Raji (cell line): Measurements from ENCODE around the gene PIGV.

Experiments used
- POLR2A ChIP-seq: IDR thresholded peaks from 2 replicates; pipeline ENCODE4 v1.6.1; 2011; ENCODE audit warnings: low read depth, low read length, control low read depth; ENCODE audit not compliant: insufficient read depth

PIGV gene

DNA sequence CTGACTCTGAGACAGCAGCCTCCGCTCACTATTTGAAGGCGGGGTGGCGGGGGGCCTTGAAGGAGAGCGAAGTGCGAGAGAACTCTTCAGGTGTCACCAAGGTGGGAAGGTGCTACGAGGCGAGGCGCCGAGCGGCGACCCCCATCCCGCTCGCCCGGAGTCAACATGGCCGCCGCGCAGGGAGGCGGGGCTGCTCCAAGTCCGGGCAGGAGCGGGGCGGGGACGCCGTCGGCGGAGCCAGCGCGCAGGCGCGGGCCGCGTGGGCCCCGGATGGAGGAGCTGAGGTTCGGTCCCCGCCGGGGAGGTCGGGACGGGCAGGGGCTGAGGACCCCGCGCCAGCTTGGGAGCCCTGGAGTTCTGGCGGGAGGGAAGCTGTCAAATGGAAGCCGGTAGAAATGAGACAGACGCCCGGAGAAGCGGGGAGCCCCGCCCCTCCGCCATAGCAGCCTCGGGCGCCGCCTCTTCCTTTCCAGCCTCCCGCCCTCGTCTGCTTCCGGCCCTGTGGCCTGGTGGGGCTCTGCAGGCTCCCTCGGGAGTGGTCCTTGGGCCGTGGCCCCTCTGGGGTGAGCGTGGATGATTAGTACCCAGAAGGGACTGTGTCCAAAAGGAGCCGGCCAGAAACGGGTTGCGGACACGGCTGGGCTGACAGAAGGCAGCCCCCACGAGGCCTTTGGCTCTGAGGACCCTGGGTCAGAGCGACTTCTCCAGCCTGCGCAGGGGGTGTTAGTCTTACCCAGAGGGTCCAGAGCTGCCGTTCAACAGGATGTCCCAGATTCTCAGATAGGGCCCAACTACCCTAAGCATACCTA, at the start of gene PIGV:
TSS of gene PIGV (plus strand) at position 245 of the 809 bp plus-strand sequence. CDS start 2,866 bp downstream, outside the sequence.
- peak; percentile 95 for TF ChIP-seq POLR2A

DNA sequence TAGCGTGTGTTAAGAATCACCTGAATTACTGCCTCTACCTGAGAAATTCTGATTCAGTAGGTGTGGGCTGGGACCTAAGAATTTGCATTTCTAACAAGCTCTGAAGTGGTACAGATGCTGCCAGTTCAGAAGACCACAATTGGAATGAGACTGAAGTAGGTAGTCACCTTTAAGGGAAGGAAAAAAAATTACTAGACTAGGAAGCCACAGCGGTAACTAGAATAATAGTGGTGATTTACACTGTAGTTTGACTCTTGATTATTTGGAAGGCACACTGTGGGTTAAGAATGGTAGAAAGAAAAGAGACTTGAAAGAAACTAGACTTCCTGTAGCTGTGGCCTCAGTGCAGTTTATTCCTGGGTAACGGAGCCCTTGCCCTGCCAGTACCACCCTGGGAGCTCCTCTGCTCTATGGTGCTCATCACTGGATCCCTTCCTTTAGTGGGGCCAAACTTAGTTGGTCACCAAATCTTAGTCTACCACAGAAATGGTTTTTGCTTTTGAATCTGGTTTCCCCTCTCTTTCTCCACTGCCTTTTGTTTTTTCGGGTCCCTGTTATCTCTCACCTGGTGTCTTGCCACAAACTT, 48.3 kb upstream of the PIGV start:
- TF ChIP-seq POLR2A, result no peak

DNA sequence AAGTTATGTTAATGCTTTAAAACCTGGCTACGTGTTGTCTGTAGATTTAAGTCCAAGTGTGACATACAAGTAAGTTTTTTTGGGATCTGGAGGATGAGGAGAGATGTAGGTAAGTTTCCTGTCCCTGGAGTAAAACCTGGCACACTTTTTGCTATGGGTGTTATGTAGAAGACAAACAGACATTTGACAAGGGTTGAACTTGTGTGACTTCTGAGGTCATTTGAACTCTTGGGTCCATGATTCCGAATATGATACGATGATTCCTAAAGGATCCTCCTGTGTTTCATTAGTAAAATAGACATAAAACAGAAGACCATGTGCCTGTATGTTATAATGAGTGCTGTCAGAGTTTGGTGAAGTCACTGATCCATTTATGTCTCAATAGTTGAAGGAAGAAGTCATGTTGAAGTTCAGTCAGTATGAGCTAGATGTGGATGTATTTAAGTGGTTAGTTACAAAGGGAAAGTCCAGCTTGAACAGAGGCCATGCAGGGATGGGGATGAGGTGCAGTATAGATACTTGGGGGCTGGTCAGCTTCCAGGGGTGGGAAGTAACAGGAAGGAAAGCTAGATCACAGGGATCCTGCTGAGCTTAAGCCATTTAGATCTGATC, 47.6 kb upstream of the PIGV start:
- no peak for TF ChIP-seq POLR2A

DNA sequence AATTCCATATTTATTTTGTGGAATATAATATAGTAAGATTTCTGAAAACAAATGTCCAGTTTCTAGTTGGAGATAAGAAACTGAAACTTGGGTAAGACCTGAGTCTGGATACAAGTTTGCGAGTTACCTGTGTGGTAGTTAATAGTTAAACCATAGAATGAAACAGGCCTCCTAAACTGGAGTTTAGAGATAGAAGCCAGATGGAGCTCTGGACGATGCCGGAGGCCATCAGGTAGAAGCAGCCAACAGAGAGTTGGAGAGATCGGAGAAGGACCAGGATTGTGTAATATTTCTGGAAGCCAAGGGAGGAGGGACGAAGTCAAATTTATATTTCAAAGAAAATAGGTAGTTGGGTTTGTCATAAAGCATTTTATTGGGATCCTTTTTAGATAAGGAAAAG, 46.8 kb upstream of the PIGV start:
- TF ChIP-seq POLR2A, result no peak

DNA sequence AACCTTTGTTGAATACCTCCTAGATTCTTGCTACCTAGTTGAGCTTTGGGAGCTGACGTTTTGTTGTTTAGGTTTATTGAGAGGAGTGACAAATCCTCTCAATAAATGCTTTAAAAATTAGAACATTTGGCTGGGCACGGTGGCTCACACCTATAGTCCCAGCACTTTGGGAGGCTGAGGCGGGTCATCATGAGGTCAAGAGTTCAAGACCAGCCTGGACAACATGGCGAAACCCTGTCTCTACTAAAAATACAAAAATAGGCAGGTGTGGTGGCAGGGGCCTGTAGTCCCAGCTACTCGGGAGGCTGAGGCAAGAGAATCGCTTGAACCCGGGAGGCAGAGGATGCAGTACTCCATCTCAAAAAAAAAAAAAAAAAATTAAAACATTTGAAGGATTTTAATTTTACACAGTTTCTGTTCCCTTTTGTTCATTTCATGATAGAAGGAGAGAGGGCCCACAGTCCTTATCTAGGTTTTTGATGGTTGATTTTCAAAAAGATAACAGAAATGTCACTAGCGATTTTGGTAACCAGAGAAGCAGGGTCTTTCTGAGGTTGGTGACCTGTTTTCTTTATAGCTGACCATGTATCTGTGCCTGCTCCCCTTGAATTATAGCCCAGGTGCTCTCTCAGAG, 44.2 kb upstream of the PIGV start:
- no peak for TF ChIP-seq POLR2A

DNA sequence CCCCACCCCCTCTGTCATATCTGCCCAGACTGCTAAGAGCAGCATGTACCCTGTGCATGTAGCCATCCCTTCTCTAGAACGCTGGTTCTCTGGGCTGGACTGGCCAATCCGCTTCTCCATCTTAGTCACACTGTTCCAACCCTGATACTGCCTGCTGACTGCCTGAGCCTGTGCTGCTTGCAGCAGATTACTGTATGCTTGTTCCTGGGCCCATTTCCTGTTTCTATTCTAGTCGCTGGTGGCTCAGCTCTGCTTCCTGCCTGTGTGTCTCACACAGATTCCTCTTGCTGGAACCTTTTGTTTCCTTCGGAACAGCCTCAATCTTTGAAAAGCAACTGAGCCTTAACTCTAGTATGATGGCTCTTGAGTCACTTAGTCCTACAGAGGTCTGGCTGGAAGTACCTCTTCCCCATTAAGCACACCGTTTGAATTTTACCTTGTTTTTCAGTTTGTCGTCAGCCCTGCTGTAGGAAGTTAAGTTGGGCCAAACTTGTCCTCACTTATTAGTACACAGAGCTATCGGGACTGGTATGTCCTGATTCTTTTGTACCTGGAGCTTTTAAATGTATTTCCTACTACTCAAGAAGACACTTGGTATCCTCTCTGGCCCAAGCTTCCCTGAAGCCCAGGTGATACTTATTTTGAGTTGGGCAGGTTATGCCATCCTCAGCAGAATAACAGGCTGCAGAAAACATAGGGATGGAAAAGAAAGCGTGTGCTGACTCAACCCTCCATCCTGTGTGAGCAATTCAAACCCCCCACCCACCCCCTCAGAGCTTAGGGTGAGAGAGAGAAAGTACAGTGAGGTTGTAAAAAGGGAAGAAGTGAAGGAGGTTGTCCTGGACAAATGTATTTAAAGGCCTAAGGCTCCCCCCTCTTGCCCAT, 43.4 kb upstream of the PIGV start:
- peak; percentile 77 for TF ChIP-seq POLR2A

DNA sequence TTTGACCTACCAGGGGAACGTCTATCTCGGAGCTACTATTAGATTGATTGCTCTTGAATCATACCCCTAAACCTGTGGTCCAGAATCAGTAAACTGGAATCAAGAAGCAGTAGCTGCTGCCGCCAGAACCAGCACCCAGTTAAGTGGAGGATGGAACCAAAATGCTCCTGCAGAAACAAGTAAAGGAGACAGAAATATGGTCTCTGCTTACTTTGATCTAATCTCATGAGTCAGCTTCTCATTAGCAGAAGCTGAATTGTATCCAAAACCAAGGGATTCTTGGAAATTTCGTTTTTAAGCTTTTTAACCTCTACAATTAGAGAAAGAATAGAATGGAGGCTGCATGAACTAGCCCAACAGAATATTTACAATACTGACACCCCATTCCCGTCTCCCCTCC, 42.6 kb upstream of the PIGV start:
- no peak for TF ChIP-seq POLR2A

DNA sequence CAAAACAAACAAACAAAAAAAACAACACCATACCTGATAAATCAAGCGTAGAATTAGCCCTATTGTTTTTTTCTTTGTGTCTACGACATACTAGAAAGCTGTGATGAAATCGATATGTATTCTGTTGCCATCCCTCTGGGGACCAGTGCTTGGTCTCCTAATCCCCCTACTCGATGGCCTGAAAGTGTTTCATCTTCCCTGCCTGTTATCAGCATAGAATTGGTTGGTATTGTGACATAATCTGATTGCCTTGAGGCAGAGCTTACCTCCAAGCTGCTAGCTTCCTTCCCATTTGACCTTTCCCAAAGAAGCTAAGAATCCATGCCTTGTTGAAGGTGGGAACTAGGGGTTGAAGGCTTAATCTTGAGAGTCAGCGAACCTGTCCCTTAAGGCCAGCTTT, 40.7 kb upstream of the PIGV start:
- TF ChIP-seq POLR2A, result no peak

DNA sequence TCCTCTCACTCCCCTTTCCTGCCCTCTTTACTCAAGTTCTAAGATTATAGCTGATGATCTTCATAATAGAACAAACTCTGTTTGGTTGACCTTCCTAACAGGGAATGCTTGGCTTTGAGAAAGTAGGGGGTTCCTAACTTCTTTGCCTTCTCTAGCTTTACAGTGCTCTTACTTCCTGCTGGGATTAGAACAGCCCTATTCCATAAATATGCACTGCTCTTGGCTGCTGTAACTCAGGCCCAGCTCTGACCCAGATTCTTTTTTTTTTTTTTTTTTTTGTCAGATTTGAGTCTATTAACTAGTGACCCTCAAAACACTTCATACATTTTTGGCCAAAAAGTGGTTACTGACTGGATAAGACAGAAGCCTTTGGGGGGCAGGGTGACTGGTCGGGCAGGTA, 39.4 kb upstream of the PIGV start:
- no peak for TF ChIP-seq POLR2A

DNA sequence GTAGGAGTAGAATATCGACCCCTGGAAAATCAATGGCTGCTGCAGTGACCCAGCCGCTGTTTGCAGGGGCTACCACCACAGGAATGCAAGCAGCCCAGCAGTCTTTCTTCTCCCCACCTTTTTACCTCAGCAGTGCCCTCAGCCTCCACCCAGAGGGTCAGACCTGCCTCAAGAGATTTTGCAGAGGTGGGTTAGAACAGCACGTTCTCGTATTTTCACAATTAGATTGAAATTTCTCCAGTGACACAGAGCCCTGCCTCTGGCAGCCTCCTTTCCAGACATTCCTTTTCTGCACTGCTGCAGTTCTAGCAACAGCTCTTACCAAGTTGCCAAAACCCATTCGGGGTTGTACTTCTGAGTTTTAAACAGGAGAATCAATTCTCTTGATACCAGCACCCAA, 38.3 kb upstream of the PIGV start:
- TF ChIP-seq POLR2A, result no peak

DNA sequence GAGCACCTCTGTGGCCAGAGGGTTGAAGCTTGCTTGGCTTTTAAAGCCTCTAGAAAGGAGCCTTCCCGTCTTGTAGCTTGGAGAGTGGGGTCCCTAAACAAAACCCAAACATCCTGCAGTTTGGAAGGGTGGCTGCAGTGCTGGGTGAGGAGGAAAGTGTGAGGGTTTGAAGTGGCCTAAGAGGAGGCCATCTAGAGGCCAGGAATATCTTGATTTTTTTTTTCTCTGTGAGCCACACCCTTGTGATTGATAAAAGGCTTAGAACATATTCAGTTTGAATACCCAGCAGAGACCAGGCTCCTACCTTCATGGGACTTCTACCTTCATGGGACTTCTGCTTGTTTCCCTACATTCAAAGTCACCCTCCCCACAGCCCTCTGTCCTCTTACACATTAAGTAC, 37.3 kb upstream of the PIGV start:
- no peak for TF ChIP-seq POLR2A

DNA sequence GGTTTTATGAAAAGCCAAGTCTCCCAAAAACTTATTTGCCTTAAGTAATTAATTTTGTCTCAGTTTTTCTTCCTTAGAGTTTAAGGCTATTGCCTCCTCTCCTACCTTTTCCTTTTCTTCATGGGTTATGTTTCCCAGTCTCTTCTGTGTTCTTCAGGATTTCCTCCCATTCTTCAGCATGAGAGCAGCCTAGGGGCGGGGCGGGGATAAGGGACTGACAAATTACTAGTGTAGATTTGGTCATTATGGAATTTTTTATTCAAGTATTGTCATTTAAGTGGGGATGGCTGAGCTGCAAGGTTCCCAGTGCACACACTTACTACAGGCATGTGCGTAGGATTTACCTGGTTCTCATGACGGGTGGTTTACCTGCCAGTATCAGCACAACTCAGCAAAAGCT, 35.2 kb upstream of the PIGV start:
- no peak for TF ChIP-seq POLR2A

DNA sequence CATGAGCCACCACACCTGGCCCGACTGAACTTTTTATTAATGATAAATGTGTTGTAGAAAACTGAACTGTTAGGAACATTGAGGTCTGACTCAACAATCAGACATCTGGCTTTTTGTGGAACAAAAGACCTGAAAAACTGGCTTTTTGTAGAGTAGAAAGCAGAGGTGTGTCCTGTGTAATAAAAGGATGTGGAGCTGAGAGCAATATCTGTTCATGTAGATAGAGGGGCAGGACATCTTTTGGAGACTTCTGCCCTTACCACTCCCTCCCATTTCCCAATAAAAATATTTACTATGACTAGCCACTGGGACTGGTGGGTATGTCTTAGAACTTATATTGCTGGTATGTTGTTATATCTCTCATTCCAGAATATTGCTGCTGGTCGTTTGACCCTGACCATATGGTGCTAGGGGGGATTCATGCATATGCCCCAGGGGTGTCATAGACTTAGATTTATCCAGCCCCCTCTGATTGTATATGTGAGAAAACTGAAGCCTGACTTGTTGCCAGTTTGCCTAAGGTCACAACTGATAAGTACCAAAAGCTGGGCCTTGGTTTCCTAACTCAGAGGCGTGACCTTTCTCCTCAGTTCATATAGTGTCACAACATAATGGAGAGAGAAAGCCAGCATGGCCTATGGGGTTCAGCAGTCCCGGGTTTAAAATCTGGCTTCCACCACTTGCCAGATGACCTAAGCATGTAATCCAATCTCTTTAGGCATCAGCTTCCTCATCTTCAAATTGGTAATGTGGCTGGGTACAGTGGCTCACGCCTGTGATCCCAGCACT, 33.5 kb upstream of the PIGV start:
- TF ChIP-seq POLR2A, result no peak

DNA sequence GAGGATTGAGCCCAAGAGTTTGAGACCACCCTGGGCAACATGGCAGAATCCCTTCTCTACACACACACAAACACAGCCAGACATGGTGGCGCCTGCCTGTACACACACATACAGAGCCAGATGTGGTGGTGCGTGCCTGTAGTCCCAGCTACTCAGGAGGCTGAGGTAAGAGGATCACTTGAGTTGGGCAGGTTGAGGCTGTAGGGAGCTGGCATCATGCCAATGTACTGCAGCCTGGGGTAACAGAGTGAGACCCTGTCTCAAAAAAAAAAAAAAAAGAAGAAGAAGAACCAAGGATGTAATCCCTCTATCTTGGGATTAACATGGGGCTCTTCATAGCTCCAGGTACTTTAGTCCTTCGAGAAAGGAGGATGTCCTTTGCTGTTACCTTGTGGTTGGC, 29.4 kb upstream of the PIGV start:
- no peak for TF ChIP-seq POLR2A
